HTERT RPE-1 (cell line): ENCODE measurements around the gene VPS4A.

ENCODE experiments used
- in situ Hi-C: fragments of 300-500 bp; cut with MboI; formaldehyde crosslinking; loops from 4 replicates; pipeline ENCODE4 v1.14.3; 2020; ENCODE audit warnings: low sequenced_read_pairs

VPS4A gene

GRCh38 chr16:69310653-69311532 is at the start of gene VPS4A:
Gene VPS4A (plus strand): TSS chr16:69311350. CDS start chr16:69311512, 162 bp downstream.
- in situ Hi-C loops, result no loop called here

GRCh38 chr16:69266334-69267063 is 44.7 kb upstream of the VPS4A start:
- in situ Hi-C loops, result no loop called here

GRCh38 chr16:69267633-69268032 is 43.5 kb upstream of the VPS4A start:
- in situ Hi-C loops, result no loop called here

DNA sequence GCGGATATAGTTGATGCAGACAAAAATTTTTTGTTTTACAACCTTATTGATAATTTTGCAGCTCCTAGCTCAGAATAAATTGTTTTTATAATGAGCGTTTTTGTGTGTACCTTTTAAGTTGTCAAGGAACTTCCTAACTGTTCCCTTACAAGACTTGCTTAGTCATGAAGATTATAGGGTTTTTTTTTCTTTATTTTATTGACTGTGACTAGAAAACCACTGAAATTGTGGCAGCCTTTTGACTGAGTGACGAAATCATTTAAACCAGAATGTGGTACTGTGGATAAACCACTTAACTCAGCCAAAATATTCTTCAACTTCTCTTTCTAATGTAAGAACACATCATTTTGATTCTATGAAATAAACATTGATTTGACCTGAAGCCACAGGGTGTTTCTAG is 40.8 kb upstream of the VPS4A start:
- in situ Hi-C loops, result no loop called here

- in situ Hi-C loops, result no loop called here
Measured at GRCh38 chr16:69270831-69271230, 40.3 kb upstream of the VPS4A start.

GRCh38 chr16:69273009-69273408 is 38.1 kb upstream of the VPS4A start:
- in situ Hi-C loops, result no loop called here

DNA sequence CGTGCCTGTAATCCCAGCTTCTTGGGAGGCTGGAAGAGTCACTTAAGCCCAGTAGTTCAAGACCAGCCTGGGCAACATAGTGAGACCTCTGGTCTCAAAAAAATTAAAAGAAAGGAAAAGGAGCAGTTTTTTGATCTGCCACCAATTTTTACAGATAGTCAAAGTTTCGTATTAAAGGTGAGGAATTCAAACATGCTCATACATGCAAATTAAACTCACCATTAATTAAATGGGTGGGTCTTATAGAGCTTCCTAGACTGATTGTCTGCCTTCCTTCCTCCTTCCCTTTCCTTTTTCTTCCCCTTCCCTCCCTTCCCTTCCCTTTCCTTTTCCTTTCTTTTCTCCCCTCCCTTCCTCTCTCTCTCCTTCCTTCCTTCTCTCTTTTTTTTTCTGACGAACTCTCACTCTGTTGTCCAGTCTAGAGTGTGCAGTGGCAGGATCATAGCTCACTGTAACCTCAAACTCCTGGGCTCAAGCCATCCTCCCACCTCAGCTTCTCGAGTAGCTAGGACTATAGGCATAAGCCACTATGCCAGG is 36.4 kb upstream of the VPS4A start:
- in situ Hi-C loops, result loop anchor here (25.0 kb wide), 1 partner anchor 112 kb away; no protein-coding TSS in a partner anchor

GRCh38 chr16:69276148-69277115 is 34.7 kb upstream of the VPS4A start:
- in situ Hi-C loops, result loop anchor here (25.0 kb wide), 1 partner anchor 114 kb away; no protein-coding TSS in a partner anchor

DNA sequence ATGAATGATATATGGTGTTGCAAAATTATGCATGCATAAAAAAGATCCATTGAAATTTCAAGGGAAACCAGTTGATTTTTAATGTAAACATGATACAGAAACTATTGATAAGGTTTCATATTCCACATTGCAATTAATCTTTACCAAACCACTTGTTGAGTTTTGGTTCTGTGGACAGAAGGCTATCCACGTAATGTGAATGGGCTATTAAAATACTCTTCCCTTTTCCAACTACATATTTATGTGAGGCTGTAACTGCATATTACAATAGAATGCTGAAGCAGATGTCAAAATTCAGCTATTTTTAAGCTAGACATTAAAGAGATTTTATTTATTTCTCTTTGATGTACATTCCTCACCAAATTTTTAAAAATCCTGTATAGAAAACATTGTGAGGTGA is 33.7 kb upstream of the VPS4A start:
- in situ Hi-C loops, result loop anchor here (25.0 kb wide), 1 partner anchor 115 kb away; no protein-coding TSS in a partner anchor

DNA sequence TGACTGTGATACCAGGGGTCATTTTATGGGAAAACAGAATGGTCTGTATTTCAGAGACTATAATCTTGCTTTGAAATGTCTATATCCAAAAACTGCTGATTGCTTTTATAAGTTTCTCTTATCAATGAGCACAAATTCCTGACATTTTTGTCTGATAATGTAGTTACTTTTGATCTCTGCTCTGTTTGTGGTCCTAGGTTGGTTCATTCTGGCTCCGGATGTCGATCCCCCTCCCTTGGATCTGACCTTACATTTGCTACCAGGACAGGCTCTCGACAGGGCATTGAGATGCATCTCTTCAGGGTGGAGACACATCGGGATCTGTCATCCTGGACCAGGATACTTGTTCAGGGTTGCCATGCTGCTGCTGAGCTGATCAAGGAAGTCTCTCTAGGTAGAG is 27.3 kb upstream of the VPS4A start:
- in situ Hi-C loops, result loop anchor here (25.0 kb wide), 1 partner anchor 122 kb away; no protein-coding TSS in a partner anchor

GRCh38 chr16:69285240-69285639 is 25.9 kb upstream of the VPS4A start:
- in situ Hi-C loops, result loop anchor here (25.0 kb wide), 1 partner anchor 123 kb away; no protein-coding TSS in a partner anchor

GRCh38 chr16:69286941-69287713 is 24.0 kb upstream of the VPS4A start:
- in situ Hi-C loops, result loop anchor here (25.0 kb wide), 1 partner anchor 125 kb away; no protein-coding TSS in a partner anchor

DNA sequence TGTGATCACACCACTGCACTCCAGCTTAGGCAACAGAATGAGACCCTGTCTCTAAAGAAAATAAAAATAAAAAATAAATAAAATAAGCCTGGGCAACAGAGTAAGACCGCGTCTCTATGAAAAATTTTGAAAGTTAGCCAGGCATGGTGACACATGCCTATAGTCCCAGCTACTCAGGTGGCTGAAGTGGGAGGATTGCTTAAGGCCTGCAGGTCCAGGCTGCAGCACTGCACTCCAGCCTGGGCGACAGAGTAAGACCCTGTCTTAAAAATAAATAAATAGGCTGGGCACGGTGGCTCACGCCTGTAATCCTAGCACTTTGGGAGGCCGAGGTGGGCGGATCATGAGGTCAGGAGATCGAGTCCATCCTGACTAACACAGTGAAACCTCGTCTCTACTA is 19.5 kb upstream of the VPS4A start:
- in situ Hi-C loops, result loop anchor here (25.0 kb wide), 1 partner anchor 129 kb away; no protein-coding TSS in a partner anchor

DNA sequence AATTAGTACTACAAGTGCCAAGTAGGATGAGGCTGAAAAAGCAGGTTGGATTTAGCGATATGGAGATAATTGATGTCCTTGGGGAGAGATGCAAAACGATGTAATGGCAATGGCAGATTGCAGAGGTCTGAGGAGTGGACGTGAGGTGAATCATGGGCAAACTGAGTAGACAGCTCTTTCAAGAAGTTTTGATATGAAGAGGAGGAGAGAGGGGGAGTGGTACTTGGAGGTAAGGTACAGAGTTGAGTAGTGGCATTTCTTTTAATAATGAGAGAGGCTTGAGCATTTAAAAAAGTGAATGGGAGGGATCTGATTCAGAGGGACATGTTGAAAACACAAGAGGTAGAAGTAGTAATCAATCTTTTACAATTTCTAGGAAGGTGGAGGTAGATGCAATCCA is 17.7 kb upstream of the VPS4A start:
- in situ Hi-C loops, result loop anchor here (25.0 kb wide), 1 partner anchor 131 kb away; no protein-coding TSS in a partner anchor

DNA sequence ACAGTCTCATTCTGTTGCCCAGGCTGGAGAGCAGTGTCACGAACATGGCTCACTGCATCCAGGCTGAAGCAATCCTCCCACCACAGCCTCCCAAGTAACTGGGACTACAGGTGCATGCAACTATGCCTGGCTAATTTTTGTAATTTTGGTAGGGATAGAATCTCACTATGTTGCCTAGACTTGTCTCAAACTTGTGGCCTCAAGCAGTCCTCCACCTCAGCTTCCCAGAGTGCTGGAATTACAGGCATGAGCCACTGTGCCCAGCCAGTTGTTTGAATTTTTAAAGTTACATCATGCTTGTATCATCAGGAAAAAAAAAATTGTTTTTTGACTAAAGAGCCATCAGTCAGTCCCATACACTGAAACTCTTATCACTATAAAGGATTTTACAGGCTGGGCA is 17.1 kb upstream of the VPS4A start:
- in situ Hi-C loops, result loop anchor here (25.0 kb wide), 1 partner anchor 132 kb away; no protein-coding TSS in a partner anchor

- in situ Hi-C loops, result loop anchor here (25.0 kb wide), 1 partner anchor 134 kb away; no protein-coding TSS in a partner anchor
Measured at GRCh38 chr16:69296771-69297170, 14.4 kb upstream of the VPS4A start.

- in situ Hi-C loops, result loop anchor here (25.0 kb wide), 1 partner anchor 136 kb away; no protein-coding TSS in a partner anchor
Measured at GRCh38 chr16:69298261-69298660, 12.9 kb upstream of the VPS4A start.

DNA sequence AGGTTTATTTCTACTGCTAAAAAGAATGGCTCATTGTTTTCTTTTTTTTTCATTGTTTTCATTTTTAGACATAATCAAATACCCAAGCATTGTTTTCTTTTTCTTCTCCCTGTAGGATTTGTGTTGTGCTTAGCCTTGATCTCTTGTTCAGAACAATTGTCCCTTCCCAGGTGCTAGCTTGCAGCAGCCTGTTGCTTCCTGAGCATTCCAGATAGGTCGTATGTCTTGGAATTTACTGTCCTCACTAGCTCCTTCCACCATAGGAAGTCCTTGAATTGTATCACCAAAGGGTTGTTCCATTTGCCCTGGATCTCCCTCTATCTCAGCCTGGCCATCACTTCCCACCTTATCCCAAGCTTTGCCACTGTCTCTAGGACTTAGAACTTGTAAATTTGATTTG is 10.0 kb upstream of the VPS4A start:
- in situ Hi-C loops, result no loop called here

- in situ Hi-C loops, result no loop called here
Measured at GRCh38 chr16:69301861-69302260, 9.3 kb upstream of the VPS4A start.
